Osteocyte (in vitro differentiated cells): Measurements from ENCODE around the gene NTHL1. TPM values are rescaled to one million over a fixed set of nuclear protein-coding genes. Genes with fewer than 3 reads are reported as not detected.

Experiments used
- DNase-seq: peaks from one replicate; pipeline ENCODE4 v3.0.0; 2021; ENCODE audit warnings: mixed read lengths; ENCODE audit not compliant: unreplicated experiment; ENCODE audit errors: extremely low spot score
- H3K27ac Mint-ChIP-seq: one replicate; pipeline ENCODE4 v1.8.0; 2021; ENCODE audit warnings: mild to moderate bottlenecking, mixed read lengths; ENCODE audit not compliant: unreplicated experiment
- H3K27me3 Mint-ChIP-seq: one replicate; pipeline ENCODE4 v1.8.0; 2021; ENCODE audit warnings: mixed read lengths; ENCODE audit not compliant: unreplicated experiment
- H3K36me3 Mint-ChIP-seq: one replicate; pipeline ENCODE4 v1.8.0; 2021; ENCODE audit warnings: mixed read lengths; ENCODE audit not compliant: unreplicated experiment
- H3K4me1 Mint-ChIP-seq: one replicate; pipeline ENCODE4 v1.8.0; 2021; ENCODE audit warnings: mixed read lengths; ENCODE audit not compliant: unreplicated experiment
- H3K4me3 Mint-ChIP-seq: one replicate; pipeline ENCODE4 v1.8.0; 2021; ENCODE audit warnings: mild to moderate bottlenecking, moderate library complexity, mixed read lengths; ENCODE audit not compliant: unreplicated experiment
- H3K9me3 Mint-ChIP-seq: one replicate; pipeline ENCODE4 v1.8.0; 2021; ENCODE audit warnings: mixed read lengths; ENCODE audit not compliant: unreplicated experiment
- total RNA-seq: library from RNA; stranded (reverse); gene quantifications from 2 replicates; pipeline ENCODE4 v1.2.1, GENCODE V29; 2021
- TF ChIP-seq, protein P1 (sequence below): fragments of 200-600 bp; sonication (generic); IDR thresholded peaks from 2 replicates; pipeline ENCODE4 v1.5.0; 2021; ENCODE audit warnings: antibody characterized with exemption, mild to moderate bottlenecking, moderate library complexity

The NTHL1 gene
- total RNA-seq, 1 donor from 2014 or later = 22.2 TPM

- Mint-ChIP-seq H3K4me1 (peaks cover 27% of the 10 kb centered on the region), H3K9me3 (no peaks in the 10 kb centered on the region), H3K36me3 (no peaks in the 10 kb centered on the region), H3K4me3 (peak overlapping the region; percentile 32), H3K27ac (no peak overlapping the region), H3K27me3 (peaks cover 8% of the 10 kb centered on the region)
- no peak for DNase-seq
- TF ChIP-seq, protein P1, sequence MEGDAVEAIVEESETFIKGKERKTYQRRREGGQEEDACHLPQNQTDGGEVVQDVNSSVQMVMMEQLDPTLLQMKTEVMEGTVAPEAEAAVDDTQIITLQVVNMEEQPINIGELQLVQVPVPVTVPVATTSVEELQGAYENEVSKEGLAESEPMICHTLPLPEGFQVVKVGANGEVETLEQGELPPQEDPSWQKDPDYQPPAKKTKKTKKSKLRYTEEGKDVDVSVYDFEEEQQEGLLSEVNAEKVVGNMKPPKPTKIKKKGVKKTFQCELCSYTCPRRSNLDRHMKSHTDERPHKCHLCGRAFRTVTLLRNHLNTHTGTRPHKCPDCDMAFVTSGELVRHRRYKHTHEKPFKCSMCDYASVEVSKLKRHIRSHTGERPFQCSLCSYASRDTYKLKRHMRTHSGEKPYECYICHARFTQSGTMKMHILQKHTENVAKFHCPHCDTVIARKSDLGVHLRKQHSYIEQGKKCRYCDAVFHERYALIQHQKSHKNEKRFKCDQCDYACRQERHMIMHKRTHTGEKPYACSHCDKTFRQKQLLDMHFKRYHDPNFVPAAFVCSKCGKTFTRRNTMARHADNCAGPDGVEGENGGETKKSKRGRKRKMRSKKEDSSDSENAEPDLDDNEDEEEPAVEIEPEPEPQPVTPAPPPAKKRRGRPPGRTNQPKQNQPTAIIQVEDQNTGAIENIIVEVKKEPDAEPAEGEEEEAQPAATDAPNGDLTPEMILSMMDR = no peak
These were observed 27.5 kb downstream of the NTHL1 start for GRCh38 chr16:2019921-2020831.

- H3K4me3 Mint-ChIP-seq = peak within 1 kb of the TSS; percentile 32
- no peak for DNase-seq
- H3K27me3 Mint-ChIP-seq = peaks cover 8% of the 10 kb centered on the region
- H3K36me3 Mint-ChIP-seq = no peaks in the 10 kb centered on the region
- peaks cover 29% of the 10 kb centered on the region for H3K4me1 Mint-ChIP-seq
- H3K27ac Mint-ChIP-seq = no peak within 1 kb of the TSS
- TF ChIP-seq, protein P1 = no peak
- H3K9me3 Mint-ChIP-seq = no peaks in the 10 kb centered on the region
These were observed 28.1 kb downstream of the NTHL1 start, which contains the start of gene NPW for GRCh38 chr16:2019518-2019920. TSS of gene NPW (plus strand) at chr16:2019785.

GRCh38 chr16:2016407-2016922 is 31.2 kb downstream of the NTHL1 start:
- Mint-ChIP-seq H3K27me3 (peaks cover 6% of the 10 kb centered on the region), H3K27ac (no peak overlapping the region), H3K9me3 (no peaks in the 10 kb centered on the region), H3K4me3 (no peak overlapping the region), H3K36me3 (no peaks in the 10 kb centered on the region), H3K4me1 (peaks cover 16% of the 10 kb centered on the region)
- DNase-seq = no peak
- TF ChIP-seq, protein P1 = peak; percentile 51

DNA sequence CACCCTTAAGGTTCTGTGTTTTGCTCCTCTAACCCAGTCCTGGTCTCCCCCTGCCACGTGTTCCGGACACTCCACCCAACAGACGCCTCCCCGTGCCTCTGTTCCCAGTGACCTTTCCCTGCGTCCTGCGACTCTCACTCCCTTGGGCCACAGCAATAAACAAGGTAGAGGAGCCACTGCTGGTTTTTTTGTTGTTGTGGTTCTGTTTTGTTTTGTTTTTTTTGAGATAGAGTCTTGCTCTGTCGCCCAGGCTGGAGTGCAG is 31.8 kb downstream of the NTHL1 start:
- H3K27me3 Mint-ChIP-seq = peaks cover 4% of the 10 kb centered on the region
- H3K4me3 Mint-ChIP-seq = no peak overlapping the region
- peaks cover 15% of the 10 kb centered on the region for H3K4me1 Mint-ChIP-seq

More for the DNA sequence above, 31.8 kb downstream of the NTHL1 start:
- no peak for DNase-seq
- Mint-ChIP-seq H3K9me3 (no peaks in the 10 kb centered on the region), H3K36me3 (no peaks in the 10 kb centered on the region), H3K27ac (peak overlapping the region; percentile 38)
- TF ChIP-seq, protein P1 = no peak
